B cell (primary cell): ENCODE data around the gene LDLRAD3. TPM values are rescaled to one million over a fixed set of nuclear protein-coding genes. Genes with fewer than 3 reads are reported as not detected.

Source experiments
- ATAC-seq: fragments of 200-7000 bp; cut with Tn5 transposase; one replicate; pipeline ENCODE4 v1.10.0; 2021; ENCODE audit warnings: low read depth, mild to moderate bottlenecking, moderate number of reproducible peaks, moderate library complexity
- CTCF ChIA-PET: fragments of 350-600 bp; sonication (Branson Sonifier 250); formaldehyde crosslinking; loops from one replicate; lab custom pipeline; 2021; ENCODE audit warnings: antibody characterized with exemption, inconsistent platforms; lab: Charles Lee
- POLR2A ChIA-PET: fragments of 350-600 bp; sonication (Branson Sonifier 250); formaldehyde crosslinking; loops from one replicate; lab custom pipeline; 2021; ENCODE audit warnings: antibody characterized with exemption; lab: Charles Lee
- DNase-seq: peaks from one replicate; pipeline ENCODE4 v3.0.0; 2013
- H2AFZ ChIP-seq: 2 replicates; pipeline ENCODE4 v1.6.1; 2012; ENCODE audit warnings: mild to moderate bottlenecking, low read depth, low read length; ENCODE audit not compliant: insufficient read depth, poor library complexity, severe bottlenecking
- H3K27ac ChIP-seq, 2 donors: 1 replicate in 1 of 2; 2 replicates in 1 of 2; pipeline ENCODE4 v1.5.1; 2012 to 2013; ENCODE audit warnings: low read length in 2 of 2, mild to moderate bottlenecking in 2 of 2, moderate library complexity in 1 of 2
- H3K27me3 ChIP-seq, 4 experiments: fragments of 200-600 bp in 1 of 4; sonication (generic) in 1 of 4; replicated peaks in 1 of 4; 1 replicate in 2 of 4; 2 replicates in 2 of 4; pipeline versions ENCODE4 v1.6.1 to v1.7.0; 2013 to 2016; ENCODE audit warnings: low read length in 3 of 4, mild to moderate bottlenecking in 2 of 4, mixed read lengths in 1 of 4, moderate library complexity in 1 of 4; ENCODE audit not compliant: insufficient read depth in 4 of 4, control insufficient read depth in 3 of 4; ENCODE audit errors: control extremely low read depth in 1 of 4
- H3K36me3 ChIP-seq, 2 experiments: replicated peaks in 1 of 2; 1 replicate in 1 of 2; 2 replicates in 1 of 2; pipeline versions ENCODE4 v1.6.1 to v1.7.1; 2013; ENCODE audit warnings: low read length in 1 of 2; ENCODE audit not compliant: insufficient read depth in 2 of 2, control insufficient read depth in 1 of 2; ENCODE audit errors: control extremely low read depth in 1 of 2, extremely low read depth in 1 of 2
- H3K4me1 ChIP-seq, 2 donors: fragments of 200-600 bp in 1 of 2; sonication (generic) in 1 of 2; 1 replicate in 1 of 2; 2 replicates in 1 of 2; pipeline versions ENCODE4 v1.5.1 to v1.6.1; 2013 to 2017; ENCODE audit warnings: low read length in 2 of 2; ENCODE audit not compliant: control insufficient read depth in 2 of 2, insufficient read depth in 2 of 2
- H3K4me2 ChIP-seq: replicated peaks from 2 replicates; pipeline ENCODE3; 2012; ENCODE audit warnings: mild to moderate bottlenecking, low read depth, low read length; ENCODE audit not compliant: poor library complexity, severe bottlenecking
- H3K4me3 ChIP-seq, 5 experiments: fragments of 200-600 bp in 1 of 5; sonication (generic) in 1 of 5; 1 replicate in 3 of 5; 2 replicates in 2 of 5; pipeline versions ENCODE4 v1.5.1 to v1.7.0; 2011 to 2016; ENCODE audit warnings: low read length in 4 of 5, mild to moderate bottlenecking in 4 of 5, low read depth in 2 of 5, control low read depth in 1 of 5, moderate library complexity in 1 of 5; ENCODE audit not compliant: insufficient read depth in 1 of 5; ENCODE audit errors: control extremely low read depth in 1 of 5, extremely low read depth in 1 of 5
- H3K79me2 ChIP-seq: fragments of 200-600 bp; sonication (generic); one replicate; pipeline ENCODE4 v1.6.0; 2016; ENCODE audit warnings: low read length; ENCODE audit not compliant: control insufficient read depth, insufficient read depth
- H3K9ac ChIP-seq: fragments of 200-600 bp; sonication (generic); 2 replicates; pipeline ENCODE4 v1.6.1; 2017; ENCODE audit warnings: mild to moderate bottlenecking, low read length, moderate library complexity
- H3K9me3 ChIP-seq, 3 donors: one replicate each; pipeline versions ENCODE4 v1.6.1 to v1.7.1; 2013; ENCODE audit warnings: low read length in 2 of 3; ENCODE audit not compliant: control insufficient read depth in 2 of 3, insufficient read depth in 1 of 3; ENCODE audit errors: control extremely low read depth in 1 of 3
- H4K20me1 ChIP-seq: 2 replicates; pipeline ENCODE4 v1.6.0; 2012; ENCODE audit warnings: mild to moderate bottlenecking, low read length; ENCODE audit not compliant: insufficient read depth, control insufficient read depth, poor library complexity, severe bottlenecking
- H3K27ac Mint-ChIP-seq: one replicate; pipeline ENCODE4 v1.8.0; 2021; ENCODE audit warnings: mixed read lengths
- H3K27me3 Mint-ChIP-seq: one replicate; pipeline ENCODE4 v1.8.0; 2021; ENCODE audit warnings: mixed read lengths
- H3K4me1 Mint-ChIP-seq: one replicate; pipeline ENCODE4 v1.8.0; 2021; ENCODE audit warnings: mixed read lengths
- H3K4me3 Mint-ChIP-seq: one replicate; pipeline ENCODE4 v1.8.0; 2021; ENCODE audit warnings: mixed read lengths
- H3K9me3 Mint-ChIP-seq: one replicate; pipeline ENCODE4 v1.8.0; 2022; ENCODE audit warnings: mixed read lengths; ENCODE audit not compliant: insufficient read depth
- CTCF ChIP-seq: fragments of 200-600 bp; IDR thresholded peaks from one replicate; pipeline ENCODE4 v1.8.0; 2022; ENCODE audit warnings: antibody characterized with exemption, mild to moderate bottlenecking
- EZH2 ChIP-seq: IDR thresholded peaks from 2 replicates; pipeline ENCODE4 v1.6.1; 2012; ENCODE audit warnings: borderline replicate concordance, low read depth, mild to moderate bottlenecking, moderate library complexity, low read length; ENCODE audit not compliant: insufficient read depth, poor library complexity, severe bottlenecking
- WGBS: methylation state at CpG from one replicate; pipeline ENCODE4 v1.1.5; 2013; ENCODE audit warnings: missing lambda C conversion rate; ENCODE audit not compliant: insufficient coverage; 5-methylcytosine and 5-hydroxymethylcytosine counted together
- intact Hi-C: fragments of 100-400 bp; cut with micrococcal nuclease; formaldehyde crosslinking; loops from one replicate; pipeline ENCODE4 v1.10.0; 2022
- polyA plus RNA-seq: library from polyadenylated mRNA; depleted of rRNA; stranded (reverse); fragments of >200 nt; gene quantifications from 2 replicates; pipeline ENCODE4 v1.2.3, GENCODE V29; 2012
- total RNA-seq, 2 donors: library from RNA; stranded (reverse); fragments of 120-200 nt in 1 of 2; gene quantifications; 1 replicate in 1 of 2; 2 replicates in 1 of 2; pipeline versions ENCODE4 v1.2.3 to v1.2.4, GENCODE V29; 2013 to 2022

LDLRAD3 gene
- total and polyA plus RNA-seq, 2 donors (not counting 1 experiment from before 2014, with no cell fraction given) = 0.01 TPM; not detected in 1

GRCh38 chr11:36249246-36249645 is 305.4 kb downstream of the LDLRAD3 start:
- Histone ChIP-seq H2AFZ (no peak overlapping the region), H3K9me3 (peaks cover 0 to 3% (median 0%) of the 10 kb centered on the region in 3 donors), H3K36me3 (no peaks in the 10 kb centered on the region), H4K20me1 (no peaks in the 10 kb centered on the region), H3K79me2 (no peaks in the 10 kb centered on the region), H3K27me3 (peaks cover 0 to 16% (median 10%) of the 10 kb centered on the region in 4 experiments), H3K4me1 (no peaks in the 10 kb centered on the region), H3K27ac (no peak overlapping the region), H3K9ac (no peak overlapping the region), H3K4me3 (no peak overlapping the region), H3K4me2 (no peak overlapping the region)
- Mint-ChIP-seq H3K4me1 (no peaks in the 10 kb centered on the region), H3K27me3 (peaks cover 61% of the 10 kb centered on the region), H3K9me3 (no peaks in the 10 kb centered on the region), H3K4me3 (no peak overlapping the region), H3K27ac (no peak overlapping the region)
- no peak for TF ChIP-seq EZH2
- TF ChIP-seq CTCF = no peak
- no CpG with 5 or more reads among the region's 2 CpGs for WGBS
- intact Hi-C loops = no loop called here
- ChIA-PET CTCF (interaction anchor here (1.2 kb wide), 1 partner anchor 10 kb away, joined by 3 read pairs; no protein-coding TSS in a partner anchor), POLR2A (no interaction called here)
- ATAC-seq (no peak), DNase-seq (no peak)

- no peak for ATAC-seq
- WGBS = 100% methylated on average over 1 of the region's 2 CpGs
- intact Hi-C loops = no loop called here
These were observed 308.0 kb downstream of the LDLRAD3 start for GRCh38 chr11:36251823-36252222.

More at GRCh38 chr11:36251823-36252222, 308.0 kb downstream of the LDLRAD3 start:
- Histone ChIP-seq H3K9me3 (peaks cover 0 to 8% (median 0%) of the 10 kb centered on the region in 3 donors), H3K36me3 (no peaks in the 10 kb centered on the region), H4K20me1 (no peaks in the 10 kb centered on the region), H2AFZ (no peak overlapping the region), H3K9ac (no peak overlapping the region), H3K4me3 (no peak overlapping the region), H3K4me1 (no peaks in the 10 kb centered on the region), H3K27me3 (peaks cover 0 to 16% (median 10%) of the 10 kb centered on the region in 4 experiments), H3K4me2 (no peak overlapping the region), H3K79me2 (no peaks in the 10 kb centered on the region), H3K27ac (no peak overlapping the region)
- no peak for TF ChIP-seq EZH2
- TF ChIP-seq CTCF = no peak
- Mint-ChIP-seq H3K27ac (no peak overlapping the region), H3K4me3 (no peak overlapping the region), H3K4me1 (no peaks in the 10 kb centered on the region), H3K9me3 (no peaks in the 10 kb centered on the region), H3K27me3 (peaks cover 50% of the 10 kb centered on the region)
- no peak for DNase-seq
- CTCF ChIA-PET = interaction anchor here (1.0 kb wide), 1 partner anchor 18 kb away, joined by 3 read pairs; no protein-coding TSS in a partner anchor
- POLR2A ChIA-PET = no interaction called here
